HG03060 (cell line): ENCODE measurements around the gene AWAT2.

Experiments
- ATAC-seq: cut with Tn5 transposase; IDR thresholded peaks from one replicate; pipeline ENCODE4 v1.9.1; 2021; ENCODE audit warnings: low read depth, moderate number of reproducible peaks; ENCODE audit not compliant: unreplicated experiment

Gene AWAT2, protein sequence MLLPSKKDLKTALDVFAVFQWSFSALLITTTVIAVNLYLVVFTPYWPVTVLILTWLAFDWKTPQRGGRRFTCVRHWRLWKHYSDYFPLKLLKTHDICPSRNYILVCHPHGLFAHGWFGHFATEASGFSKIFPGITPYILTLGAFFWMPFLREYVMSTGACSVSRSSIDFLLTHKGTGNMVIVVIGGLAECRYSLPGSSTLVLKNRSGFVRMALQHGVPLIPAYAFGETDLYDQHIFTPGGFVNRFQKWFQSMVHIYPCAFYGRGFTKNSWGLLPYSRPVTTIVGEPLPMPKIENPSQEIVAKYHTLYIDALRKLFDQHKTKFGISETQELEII

DNA sequence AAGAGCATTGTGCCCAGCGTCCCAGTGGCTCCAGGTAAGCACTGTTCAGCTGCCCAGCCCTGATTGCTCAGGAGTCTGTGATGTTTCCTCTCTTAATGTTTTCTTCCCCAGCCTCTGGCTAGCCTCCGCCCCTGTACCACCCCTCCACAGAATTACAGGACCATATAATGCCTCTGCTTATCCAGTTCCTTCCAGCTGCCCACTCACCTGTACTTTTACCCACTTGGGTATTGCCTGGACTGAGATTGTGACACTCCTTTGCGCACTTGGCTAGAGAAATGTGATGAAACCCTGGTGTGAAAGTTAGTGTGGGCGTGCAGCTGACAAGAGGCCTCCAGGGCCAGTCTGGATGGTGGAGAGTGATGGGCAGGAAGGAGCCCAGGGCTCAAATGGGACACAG is at the start of gene AWAT2:
AWAT2 (minus strand) TSS at position 14 of the 400 bp plus-strand sequence; CDS start at position 8, 6 bp downstream.
- no peak for ATAC-seq

DNA sequence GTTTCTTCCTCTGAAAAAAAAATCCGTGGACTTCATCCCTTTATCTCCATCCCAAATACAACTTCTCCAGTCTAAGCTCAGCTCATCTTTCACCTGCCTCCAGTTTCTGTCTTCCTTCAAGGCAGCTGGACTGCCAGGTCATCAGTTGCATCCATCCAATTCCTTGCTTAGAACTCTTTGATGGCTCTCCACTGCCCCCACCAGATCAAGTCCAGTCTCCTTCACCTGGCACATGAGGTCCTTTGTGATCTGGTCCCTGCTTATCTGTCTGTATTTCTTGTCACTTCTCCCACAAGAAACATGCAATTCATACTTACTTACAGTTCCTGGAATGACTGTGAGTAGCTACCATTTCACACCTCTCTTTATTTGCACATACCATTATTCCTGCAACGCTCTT is 46.3 kb upstream of the AWAT2 start:
- ATAC-seq: no peak

DNA sequence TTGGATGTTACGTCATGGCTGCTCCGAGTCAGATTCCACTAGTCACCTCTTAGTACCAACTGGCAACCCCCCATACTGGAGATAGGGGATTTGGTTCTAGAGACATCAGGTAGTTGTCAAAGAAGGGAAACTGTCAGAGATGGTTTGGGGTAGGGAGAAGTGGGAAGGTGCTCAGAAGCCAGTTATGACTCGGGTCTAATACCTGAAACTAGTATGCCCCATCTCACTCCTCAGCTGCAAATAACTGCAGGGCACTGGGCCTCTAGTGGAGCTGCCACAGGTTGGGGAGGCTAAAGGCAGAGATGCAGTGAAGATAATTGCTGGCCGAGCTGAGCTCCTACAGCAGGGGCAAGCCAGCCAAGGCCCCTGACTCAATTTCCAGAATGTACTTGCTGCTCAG is 42.5 kb upstream of the AWAT2 start:
- ATAC-seq: peak; percentile 47

DNA sequence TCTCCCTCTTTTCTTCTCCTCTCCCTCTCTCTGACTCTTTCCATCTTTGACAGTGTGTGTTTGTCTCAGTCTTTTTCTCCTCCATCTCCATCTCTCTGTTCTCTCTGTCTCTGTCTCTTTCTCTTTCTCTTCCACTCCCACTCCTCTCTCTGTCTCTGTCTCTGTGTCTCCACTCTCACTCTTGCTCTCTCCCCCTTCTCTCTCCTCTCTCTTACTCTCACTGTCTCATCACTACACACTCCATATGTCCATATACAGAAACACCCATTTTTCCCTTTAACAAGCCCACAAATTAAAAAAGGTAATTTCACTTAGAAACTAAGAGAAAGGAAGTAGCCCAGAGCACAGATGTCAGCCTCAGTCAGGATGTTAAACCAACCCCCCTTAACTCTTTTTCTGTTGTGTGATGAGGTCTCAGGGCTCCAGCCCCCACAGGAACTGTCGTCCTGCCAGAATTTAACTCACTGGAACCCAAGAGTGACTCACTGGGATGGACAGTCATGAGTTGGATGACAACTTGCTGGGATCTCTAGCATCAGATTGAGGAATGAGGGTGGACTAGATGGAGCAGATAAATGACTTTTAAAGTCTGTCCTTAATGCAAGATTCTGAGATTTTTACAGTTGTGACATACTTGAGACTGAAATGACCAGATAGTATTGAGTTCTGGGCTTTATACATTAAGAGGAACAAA is 40.0 kb upstream of the AWAT2 start:
- ATAC-seq: no peak

DNA sequence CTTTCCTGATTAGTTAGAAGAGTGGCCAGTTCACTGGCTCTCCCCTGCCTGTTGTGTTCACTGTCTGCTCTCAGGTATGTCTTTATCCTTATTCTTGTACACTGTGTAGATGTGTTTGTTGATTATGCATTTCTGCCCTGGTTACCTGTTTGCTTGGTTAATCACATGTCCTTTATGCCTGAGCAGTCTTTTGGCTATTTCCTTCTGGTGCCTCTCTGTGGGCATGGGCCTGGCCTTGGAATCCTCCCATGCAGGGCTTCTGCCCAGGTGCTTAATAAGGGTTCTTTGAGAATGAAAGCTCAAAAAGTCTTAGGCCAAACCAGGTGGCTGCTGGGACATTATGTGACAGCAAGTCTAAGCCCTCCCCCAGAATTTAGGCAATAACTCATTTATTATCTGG is 39.0 kb upstream of the AWAT2 start:
- ATAC-seq: no peak

DNA sequence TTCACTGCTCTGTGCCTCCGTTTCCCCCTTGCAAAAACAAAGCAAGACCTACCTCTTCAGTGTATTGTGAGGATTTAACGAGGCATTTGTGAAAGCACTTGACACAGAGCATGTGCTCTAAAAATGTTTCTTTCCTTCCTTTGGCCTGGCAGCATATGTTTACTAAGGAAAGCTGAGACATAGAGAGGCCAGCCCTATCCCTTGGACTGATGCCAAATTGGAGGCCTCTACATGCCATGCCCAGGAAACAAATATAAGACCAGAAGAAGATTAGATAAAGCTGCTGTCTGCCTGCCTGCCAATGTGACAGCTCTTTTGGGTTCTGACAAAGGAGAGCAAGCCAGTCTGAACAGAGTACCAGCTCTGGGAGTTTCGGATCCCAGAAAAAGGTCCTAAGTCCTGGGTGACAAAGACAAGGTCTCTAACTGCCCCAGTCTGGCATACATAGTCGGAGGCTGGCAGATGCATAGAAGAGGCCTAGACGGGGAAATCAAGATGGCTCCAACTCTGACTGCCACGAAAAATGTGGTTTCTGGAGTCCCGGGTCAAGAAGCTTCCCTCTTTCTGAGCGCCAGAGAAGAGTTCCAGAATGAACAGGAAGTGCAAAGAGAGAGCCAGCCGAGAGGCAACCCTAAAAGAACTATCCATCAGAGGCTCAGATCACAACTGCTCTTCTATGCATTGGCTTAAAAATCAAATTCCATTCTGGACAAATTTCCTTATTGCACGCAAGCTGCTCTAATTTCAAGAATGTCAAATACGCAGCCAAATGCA is 38.3 kb upstream of the AWAT2 start:
- ATAC-seq: no peak

DNA sequence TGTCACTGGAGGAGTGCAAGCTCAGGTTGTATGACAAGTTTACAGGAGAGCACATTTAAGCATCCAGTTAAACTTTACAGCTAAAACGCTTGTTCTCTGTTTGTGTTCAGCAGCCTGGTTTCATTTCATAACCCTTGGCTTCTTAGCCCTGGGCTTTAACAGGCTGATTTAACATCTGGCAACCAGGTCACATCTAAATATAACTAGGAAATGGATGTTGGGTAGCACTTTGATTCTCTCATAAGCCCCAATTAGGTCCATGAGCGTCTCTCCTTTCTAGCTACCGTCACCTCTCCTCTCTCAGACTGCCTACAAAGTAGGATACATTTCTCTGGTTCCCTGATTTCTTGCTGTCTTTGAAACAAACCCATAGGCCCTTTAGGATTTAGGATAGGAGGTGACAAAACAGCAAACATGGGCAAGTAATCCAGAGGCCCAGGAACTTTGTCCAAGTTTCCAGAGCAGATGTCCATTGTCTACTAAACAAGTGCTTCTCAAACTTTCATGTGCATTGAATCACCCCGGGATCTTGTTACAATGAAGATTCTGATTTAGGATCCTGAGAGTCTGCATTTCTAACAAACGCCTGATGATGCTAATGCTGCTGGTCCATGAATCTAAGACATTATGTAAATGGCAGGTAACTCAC is 35.0 kb upstream of the AWAT2 start:
- ATAC-seq: no peak

DNA sequence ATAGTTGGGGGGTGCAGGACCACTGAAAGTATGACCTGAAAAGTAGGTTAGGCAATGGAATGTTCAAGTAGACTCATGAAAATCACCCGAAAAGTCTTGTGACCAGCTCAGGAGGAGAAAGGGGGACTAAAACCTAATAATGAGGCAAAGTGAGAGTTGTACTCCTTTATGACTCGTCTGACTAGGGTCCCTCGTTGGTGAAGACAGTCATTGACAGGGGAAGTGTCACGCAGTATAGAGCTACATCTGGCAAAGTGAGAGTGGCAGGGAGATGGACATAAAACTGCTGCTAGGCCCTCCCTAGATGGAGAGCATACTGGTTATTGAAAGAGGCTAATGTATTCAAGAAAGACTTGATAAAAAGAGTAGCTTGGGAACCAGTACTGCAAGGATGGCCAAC is 33.0 kb upstream of the AWAT2 start:
- ATAC-seq: no peak

DNA sequence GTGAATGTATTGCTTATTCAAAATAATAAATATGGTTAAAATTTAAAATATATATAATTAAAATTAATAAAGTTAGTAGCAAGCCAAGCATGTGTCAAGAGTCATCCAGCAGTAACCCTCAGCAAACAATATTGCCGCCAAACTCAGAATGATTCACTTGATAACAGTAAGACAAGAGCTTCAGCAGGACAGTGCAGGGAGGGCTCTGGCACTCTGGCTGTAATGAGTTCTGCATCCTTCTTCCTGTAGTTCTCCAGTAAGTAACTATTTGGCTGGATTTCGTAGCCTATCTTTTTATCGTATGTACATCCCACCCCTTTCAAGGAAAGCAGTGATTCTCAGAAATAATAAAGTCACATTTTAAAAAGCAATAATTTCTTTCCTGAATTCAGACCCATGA is 30.1 kb upstream of the AWAT2 start:
- no peak for ATAC-seq

DNA sequence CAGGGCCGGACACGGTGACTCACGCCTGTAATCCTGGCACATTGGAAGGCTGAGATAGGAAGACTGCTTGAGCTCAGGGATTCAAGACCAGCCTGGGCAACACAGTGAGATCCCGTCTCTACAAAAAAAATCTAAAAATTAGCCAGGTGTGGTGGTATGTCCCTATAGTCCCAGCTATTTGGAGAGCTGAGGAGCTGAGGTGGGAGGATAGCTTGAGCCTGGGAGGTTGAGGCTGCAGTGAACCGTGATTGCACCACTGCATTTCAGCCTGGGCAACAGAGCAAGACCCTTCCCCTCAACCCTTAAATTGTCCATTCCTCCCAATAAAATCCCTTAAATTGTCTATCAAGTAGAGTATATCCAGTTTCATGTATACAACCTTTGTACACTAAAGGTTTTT is 29.6 kb upstream of the AWAT2 start:
- ATAC-seq: no peak

DNA sequence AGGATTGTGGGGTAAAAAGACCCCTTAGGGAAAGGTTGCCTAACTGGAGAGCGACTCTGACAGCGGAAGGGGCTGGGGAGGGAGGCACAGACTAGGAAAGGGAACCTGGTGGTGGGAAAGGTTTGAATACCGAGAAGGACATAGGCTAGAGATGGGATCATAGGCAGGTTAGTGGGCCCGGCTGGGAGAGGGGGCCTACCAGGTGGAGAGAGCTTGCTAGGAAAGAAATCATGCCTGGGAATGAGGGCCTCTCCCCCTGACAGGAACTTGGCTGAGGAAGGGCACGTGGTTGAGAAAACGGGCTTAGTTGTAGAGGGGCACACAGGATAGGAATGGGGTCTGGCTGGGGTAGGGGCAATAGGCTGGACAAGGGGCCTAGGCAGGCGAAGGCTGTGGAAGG is 16.9 kb upstream of the AWAT2 start:
- ATAC-seq: no peak

DNA sequence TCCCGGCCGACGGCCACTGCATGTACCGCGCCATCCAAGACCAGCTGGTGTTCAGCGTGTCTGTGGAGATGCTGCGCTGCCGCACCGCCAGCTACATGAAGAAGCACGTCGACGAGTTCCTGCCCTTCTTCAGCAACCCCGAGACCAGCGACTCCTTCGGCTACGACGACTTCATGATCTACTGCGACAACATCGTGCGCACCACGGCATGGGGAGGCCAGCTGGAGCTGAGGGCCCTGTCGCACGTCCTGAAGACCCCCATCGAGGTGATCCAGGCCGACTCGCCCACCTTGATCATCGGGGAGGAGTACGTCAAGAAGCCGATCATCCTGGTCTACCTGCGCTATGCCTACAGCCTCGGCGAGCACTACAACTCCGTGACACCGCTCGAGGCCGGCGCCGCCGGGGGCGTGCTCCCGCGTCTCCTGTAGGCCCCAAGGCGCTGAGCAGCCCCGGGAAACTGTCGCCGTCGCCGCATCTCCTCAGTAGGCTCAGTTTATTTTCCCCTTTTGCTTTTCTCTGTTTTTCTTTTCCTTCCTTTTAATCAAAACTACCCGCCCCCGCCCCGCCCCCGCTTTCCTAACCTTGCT is 13.3 kb upstream of the AWAT2 start:
- no peak for ATAC-seq

DNA sequence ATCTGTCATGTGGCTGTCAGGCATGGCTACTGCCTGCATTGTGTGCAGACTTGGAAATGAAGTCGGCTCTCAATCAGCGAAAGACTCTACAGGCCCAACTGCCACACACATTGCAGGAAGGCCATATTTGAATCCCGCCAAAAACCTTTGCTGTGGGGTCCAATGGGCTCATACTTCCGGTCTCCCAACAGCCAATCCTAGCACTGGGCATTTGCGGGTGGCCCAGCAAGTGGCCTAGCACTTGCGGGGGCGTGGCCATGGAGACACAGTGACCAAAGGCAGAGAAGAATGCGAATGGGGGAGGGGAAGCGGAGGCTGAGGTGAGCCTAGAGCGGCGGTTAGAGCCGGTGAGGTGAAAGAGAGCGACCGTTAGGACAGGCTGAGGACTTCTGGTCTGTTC is 12.3 kb upstream of the AWAT2 start, which contains the start of gene OTUD6A:
OTUD6A (plus strand) TSS at position 382 of the 400 bp plus-strand sequence. CDS start 68 bp downstream, outside the sequence.
- ATAC-seq: no peak

DNA sequence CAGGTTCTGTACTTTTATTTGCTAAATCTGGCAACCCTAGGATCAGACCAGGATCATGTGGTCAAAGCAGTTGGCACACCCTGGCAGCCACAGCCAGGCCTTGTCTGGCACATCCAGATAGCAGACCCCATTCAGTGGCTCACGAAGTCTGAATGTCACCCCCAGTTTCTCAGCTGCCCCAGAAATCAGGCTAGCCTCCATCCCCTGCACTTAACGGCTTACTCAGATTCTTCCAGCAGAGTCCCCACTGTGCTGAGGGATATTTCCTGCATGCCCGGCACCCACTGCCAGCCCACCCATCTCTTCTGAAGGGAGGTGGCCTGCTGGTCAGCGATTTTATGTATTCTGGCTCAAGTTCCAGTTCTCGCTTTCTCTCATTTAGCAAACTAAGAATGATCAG is 4.7 kb upstream of the AWAT2 start:
- ATAC-seq: no peak

DNA sequence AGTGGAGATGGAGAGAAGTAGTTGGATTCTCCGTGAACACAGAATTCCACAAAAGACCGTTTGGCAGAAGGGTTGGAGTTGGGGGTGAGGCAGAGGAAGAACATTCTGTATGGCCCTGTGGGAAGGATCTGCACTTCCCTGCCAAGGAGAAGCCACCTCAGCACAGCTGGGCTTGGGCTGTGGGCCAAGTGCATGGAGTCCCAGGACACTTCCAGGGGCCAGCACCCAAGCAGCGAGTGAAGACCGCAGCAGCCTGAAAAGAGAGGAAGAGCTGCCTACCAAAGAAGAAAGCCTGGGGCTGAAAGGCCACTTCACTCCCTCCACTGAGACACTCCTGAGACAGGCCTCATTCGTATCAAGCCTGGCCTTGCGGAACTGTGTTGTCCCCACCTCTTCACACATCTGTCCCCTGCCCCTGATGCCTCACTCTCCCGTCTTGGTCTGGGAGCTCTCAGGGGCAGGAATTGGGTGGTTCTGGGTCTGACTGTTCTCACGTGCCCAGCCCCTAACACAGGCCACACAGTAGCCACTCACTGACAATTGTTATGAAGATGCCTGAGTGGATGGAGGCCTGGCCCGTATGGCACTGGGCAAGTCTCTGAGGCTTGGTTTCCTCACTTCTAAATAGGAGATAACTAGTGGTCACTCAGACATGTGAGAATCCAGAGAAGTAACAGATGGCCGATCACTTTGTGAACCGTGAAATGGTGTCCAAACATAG is 3.3 kb upstream of the AWAT2 start:
- no peak for ATAC-seq

DNA sequence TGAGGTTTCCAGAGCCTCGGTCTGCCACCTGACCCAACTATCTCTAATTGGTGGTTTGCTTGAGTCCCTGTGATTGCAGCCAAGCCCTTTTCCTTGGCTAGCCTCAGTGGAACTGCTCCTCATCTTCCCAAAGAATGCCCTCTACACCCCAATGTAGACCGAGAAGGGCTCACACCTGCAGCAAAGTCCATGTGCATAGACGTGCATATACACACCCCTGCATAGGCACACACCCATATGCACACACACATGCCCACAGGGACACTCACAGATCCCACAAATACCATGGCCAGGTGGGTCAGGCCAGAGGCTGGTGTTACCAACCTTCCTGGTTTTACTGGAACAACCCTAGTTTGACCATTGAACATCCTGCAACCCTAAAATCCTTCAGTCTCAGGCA is 332 bp downstream of the AWAT2 start:
- no peak for ATAC-seq

DNA sequence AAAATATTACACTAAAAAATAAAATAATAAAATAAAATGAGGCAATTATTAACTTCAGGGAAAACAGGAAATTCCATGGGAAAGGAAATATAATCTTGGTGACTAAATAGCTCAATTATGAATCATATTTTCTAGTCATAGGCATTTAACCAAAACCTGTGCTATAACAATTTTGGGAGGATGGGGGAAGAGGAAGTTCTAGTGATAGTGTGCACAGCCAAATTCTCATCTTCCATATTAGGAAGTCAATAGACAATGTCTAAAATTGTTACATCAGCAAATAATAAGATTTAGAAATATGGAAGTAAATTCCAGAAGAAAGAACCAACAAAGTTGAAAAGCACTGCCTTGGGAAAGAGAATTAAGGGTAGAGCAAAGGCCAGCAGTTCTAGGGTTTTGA is 2.8 kb downstream of the AWAT2 start:
- no peak for ATAC-seq

DNA sequence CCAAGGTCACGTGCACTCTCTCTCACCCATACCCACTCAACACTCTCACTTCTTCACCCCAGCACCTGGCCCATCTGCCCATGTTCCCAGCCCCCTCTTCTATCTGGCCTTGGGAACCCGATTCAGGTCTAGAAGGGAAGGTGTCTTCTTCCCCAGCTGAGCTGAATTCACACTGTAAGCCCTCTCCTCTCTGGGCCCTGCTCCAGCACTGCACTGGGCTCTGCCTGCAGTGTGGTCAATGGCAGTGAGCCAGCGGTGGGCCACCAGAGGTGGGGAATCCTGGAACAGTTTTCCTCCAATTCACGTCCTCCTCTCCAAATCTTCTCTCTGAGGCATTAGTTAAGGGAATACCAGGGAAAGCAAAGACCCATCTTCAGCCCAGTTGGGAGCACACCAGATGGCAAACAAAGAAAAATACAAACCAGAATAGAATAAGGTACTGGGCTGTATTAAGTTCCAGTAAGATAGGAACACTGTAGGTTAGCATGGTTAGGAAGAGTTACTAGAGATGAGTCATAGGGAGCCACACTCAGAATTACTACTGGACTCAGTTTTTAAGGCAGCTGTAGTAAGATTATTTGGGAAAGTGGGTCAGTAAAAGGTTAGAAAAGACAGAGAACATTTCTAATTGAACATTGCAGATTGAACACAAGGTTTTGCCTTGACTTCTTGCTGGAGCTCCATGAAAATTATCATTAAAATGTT is 5.0 kb downstream of the AWAT2 start:
- no peak for ATAC-seq

DNA sequence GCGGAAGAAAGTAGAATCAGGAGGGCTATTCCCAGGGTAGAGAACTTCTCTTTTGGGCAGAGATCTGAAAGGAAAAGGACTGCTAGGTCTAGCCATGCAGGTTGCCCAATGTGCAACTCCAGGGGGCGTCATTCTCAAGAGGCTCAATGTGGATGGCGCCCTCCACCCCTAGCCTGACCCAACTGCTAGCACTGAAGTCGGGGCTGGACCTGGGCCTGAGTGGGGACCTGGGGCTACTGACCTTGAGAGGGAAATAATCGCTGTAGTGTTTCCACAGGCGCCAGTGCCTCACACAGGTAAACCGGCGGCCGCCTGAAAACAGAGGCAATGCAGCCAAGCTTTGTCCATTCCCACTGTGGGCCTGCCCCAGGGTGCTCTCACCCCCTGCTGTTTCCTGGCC is 6.1 kb downstream of the AWAT2 start:
- no peak for ATAC-seq
